HG02759 (cell line): Measurements from ENCODE around the gene NPAS3.

Source experiments
- ATAC-seq: cut with Tn5 transposase; IDR thresholded peaks from one replicate; pipeline ENCODE4 v1.9.1; 2021; ENCODE audit warnings: mild to moderate bottlenecking, moderate library complexity; ENCODE audit not compliant: unreplicated experiment

NPAS3 gene

DNA sequence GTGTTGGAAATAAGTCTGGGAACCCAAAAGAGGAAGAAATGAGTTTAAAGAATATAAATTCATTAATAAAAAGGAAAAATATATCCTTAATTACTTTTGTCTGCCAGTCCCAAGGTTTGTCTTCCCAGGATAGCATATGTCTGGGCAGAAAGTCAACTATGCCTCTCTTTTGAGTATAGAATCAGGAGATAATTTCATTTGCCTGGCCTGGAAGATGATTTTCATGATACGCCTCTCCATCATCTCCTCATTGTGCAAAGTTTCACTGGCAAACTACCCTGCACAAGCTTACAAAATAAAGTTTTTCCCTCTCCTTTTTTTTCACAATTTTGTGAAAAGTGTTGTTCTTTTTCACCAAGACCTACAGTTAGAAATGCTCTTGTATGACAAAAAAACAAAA is 671.4 kb downstream of the NPAS3 start:
- no peak for ATAC-seq

DNA sequence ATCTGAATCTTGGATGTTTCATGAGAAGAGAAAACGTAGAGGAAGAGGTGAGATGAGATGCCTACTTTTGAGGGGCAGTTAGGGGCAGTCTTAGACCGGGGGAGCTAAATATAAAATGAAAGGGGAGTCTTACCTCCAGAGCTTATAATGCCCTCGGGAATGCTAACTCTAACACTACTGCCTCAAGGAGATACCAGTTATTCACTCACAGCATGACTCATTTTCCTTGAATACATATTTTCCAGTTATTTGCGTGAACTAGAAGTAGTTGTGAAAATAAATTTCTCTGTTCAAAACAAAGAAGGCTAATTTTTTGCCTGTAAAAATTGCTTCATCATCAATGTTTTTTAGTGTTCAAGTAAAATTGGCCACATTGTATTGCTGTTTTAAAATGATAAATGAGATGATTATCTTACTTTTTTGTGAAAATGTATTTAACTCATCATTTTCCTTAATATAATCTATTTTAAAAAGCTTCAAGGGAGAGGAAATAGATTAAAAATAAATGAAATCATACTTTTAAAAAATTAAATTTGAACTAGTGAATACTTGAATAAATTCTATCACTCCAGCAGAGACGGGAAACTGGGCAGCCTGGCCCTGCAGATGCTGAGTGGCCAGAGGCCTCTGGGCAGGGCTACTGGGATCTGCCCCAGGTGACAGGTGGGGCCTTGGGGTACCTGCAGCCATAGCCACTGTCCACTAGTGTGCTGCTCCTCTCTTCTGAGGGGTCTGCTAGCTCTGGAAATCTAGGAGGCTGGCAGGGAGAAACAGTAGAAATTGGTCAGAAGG is 672.9 kb downstream of the NPAS3 start:
- ATAC-seq, result no peak

DNA sequence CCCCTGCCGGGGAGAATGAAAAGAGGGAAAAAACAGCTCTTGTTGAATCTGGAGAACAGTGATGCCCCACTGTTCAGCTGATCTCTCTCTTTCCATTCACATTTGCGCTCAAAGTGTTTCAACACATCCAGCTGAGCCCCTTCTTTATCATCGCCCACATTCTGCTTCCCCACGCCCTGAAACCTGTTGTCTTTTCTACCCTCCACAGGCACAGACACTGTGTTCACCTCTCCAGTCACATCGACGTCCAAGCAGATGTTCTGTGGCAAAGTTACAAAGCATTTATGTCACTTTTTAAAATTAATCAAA is 673.5 kb downstream of the NPAS3 start:
- ATAC-seq, result no peak

DNA sequence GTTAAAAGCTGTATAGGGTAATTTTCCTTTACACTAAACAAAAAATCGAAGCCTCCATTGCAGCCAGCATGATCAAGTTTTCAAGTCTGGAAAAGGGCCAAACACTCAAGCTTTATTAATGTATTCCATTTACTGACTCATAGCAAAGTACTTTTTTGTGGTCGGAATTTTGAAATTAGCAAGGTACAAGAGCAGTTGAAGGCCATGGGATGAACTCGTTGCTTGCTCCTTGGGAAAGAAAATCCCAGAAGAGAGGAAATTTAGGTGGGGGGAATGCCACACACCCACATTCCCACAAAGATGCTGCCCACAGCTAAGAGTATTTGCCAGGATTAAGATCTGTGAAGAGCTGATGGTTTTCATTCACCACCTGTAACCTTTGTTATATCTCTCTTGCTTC is 678.5 kb downstream of the NPAS3 start:
- no peak for ATAC-seq

DNA sequence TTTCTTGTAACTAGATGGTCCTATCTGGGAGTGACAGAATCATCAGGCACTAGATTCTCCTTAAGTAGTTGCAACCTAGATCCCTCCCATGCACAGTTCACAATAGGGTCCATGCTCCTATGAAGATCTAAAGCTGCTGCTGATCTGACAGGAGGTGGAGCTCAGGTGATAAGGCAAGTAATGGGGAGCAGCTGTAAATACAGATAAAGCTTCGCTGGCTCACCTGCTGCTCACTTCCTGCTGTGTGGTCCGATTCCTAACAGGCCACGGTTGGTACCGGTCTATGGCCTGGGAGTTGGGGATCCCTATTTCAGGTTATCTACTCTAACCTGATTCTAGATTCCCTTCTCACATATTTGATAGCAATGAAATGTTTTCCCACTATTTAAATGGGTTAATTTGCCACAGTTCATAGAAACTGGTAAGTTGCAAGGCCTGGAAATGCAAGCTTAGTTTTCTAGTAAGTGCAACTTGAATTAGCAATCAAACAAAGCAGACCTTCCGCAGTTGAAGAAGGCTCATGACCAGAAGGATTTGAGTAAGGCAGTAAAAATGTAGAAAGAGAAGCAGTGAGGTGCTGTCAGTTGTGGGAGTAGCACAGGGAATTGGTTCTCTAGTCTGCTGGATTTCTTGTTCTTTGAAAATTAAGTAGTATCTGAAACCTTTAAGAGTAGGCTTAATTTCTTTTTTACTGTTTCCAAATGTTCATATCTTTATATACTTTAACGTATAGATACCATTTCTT is 679.9 kb downstream of the NPAS3 start:
- ATAC-seq, result no peak

DNA sequence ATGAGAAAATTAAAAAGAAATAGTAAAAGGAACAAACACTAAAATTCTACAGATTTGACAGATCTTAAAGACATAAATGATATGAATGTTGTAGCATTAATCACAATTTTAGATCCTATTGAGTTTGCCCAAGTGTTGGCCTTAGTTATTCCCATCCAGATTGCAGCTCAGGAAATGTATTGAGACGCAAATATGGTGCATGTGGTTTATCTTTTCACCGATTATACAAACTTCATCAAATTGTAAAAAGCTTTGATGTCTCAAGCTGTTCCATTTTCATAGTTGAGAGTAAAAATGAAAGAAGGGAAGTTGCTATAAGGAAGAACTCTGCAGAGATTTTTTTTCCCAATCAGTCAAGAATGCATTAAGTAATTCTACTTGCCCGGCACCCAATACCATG is 683.8 kb downstream of the NPAS3 start:
- no peak for ATAC-seq

DNA sequence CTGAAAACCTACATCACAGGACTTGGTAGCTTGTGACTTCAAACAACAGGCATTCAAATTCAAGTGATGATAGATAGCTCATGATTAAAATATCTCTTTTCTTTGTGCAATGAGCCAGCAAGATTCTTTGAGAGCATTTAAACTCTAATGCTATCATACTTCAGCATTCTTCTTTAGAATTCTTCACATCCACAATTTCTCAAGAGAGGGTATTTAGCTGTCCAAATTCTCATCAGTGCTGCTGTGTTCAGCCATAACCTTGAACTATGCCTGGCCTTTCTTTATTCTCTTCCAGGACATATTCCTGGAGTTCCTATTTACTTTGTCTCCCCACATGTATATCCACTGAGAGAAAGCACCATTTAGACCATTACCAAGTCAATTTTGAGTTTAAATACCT is 691.1 kb downstream of the NPAS3 start:
- no peak for ATAC-seq

DNA sequence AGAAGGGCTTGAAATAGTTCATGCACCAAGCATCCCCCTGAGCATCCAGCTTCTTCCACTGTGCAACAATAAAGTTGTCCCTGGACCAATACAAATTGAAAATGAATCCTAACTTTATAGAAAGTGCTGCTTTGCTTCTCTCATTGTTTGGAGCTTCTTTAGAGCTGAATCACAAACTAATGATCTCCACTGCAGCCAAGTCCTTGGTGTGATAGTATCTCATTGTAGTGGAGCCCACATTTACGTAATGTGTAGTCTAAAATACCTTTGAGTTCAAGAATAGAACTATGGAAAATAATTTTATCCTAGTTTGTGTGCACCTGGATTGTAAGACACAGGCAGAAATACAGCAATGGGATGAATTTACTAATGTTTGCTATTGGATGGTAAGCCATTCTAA is 692.3 kb downstream of the NPAS3 start:
- no peak for ATAC-seq

DNA sequence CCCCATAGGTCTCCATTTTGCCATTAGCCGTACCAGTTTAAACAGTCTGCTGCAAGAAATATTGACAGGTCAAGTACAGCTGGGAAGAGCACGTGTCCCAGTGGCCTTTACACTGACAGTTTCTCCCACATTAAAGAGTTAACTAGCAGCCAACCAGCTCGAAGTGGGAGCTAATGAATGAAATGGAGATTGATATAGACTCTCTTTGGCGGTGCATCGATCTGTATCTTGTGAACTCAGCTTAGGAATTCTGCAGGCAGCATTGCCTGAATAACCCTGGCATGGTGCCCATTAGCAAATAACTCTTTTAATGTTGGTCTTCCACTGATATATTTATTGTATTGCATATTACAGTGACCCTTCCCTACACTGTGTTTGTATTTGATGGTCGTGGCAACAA is 692.8 kb downstream of the NPAS3 start:
- no peak for ATAC-seq

DNA sequence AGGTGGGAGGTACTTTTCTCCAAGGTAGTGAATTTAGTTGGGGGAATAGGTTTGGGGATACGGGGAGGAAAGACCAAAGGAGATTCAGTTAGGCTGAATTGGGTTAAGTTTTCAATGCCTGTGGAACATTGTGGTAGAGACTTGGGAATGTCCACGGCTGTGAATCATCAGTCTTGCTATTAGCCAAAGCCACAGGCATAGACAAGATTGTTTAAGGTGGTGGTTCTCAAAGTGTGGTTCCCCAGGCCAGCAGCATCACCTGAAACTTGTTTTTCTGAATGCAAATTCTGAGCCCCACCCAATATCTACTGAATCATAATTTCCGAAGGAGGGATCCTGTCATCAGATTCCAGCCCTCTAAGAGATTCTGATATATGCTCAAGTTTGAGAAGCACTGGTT is 696.0 kb downstream of the NPAS3 start:
- no peak for ATAC-seq

DNA sequence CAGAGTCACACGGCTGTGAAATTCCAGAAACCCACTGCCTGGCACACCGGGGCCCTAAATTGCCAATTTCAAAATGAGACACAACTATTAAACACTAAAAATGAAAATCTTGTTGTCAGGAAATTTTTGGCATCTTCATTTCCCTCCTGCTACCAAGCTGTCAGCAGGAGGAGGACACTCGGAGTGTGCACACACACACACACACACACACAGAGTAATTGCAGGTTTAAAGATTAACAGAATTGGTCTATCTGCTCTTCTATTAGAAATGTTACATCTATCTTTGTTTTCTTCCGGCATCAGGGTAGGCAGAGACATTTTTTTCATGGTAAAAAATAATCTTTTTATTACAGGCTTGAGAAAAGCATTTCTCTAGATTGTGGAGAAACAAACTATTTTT is 698.0 kb downstream of the NPAS3 start:
- no peak for ATAC-seq

DNA sequence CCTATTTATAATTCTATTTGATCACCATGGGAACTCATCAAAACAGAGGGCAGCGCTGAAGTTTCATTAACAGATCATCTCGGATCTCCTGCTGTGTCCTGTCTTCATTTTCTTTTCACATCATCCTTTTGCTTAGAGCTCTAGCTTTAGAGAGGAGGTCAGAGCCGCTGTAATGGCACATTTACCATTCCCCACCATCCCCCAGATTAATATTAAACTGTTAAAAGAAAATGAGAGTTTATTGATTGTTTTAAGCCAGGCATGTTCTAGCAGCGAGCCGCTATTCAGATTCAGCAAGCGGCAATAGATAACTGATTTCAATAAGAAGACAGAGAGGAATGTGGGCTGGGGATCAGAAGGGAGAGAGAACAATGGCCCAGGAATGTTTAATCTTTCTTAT is 703.4 kb downstream of the NPAS3 start:
- no peak for ATAC-seq

DNA sequence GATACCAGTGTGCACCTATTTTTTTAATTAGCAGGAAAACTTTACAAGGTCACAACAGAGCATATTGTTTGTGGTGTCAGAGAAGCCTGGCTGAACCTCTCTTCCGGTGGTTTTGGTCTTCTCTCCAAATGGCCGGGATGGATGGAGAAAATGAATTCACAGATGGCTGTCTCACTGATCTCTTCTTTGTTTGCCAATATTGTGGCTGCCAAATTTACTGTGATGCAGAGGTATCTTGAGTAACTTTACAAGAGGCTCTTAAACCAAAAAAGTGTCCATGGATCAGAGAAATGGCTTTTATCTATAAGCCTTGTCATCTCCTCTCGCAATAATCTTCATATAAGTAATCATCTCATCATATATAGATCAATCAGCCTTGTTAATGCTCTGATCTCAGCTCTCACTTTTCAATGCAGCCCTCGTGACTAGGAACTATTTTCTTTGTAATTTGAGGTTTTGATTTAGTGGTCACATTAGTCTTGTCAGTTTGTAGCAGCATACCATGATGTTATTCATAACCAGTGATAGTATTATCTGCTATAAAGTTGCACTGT is 704.1 kb downstream of the NPAS3 start:
- no peak for ATAC-seq

DNA sequence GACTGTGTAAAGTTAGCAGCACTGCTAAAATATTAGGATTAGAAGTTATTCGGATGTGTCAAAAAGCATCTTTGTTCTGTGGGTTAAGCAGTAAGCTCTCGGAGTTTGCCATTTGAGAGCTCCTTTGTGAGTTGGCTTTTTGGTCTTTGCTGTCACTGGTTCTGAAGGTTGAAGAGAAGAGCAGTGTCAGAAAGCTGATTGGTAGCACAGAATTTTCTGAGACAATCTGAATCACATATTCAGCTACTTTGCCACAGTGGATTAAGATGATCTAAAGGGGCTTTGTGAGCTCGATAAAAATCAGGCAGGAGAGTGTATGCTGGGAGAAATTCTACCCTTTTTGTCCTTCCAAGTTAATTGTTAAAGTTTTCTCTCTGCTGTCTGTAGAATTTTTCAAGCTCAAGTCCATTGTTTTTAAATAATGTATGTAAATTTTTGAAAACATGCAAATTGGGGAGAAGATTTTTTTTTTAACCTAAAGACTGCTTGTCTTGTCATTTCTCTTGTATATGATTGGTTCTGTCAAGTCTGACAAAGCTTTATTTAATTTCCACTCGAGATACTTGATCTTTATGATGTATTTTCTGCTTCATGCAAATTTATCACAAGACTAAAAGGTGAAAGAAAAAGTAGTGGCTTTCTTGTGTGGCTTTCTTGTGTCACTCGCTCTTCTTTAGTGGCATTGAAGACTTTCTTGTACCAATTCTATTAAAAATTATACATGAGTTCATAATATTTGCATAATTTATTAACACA is 704.9 kb downstream of the NPAS3 start:
- no peak for ATAC-seq

DNA sequence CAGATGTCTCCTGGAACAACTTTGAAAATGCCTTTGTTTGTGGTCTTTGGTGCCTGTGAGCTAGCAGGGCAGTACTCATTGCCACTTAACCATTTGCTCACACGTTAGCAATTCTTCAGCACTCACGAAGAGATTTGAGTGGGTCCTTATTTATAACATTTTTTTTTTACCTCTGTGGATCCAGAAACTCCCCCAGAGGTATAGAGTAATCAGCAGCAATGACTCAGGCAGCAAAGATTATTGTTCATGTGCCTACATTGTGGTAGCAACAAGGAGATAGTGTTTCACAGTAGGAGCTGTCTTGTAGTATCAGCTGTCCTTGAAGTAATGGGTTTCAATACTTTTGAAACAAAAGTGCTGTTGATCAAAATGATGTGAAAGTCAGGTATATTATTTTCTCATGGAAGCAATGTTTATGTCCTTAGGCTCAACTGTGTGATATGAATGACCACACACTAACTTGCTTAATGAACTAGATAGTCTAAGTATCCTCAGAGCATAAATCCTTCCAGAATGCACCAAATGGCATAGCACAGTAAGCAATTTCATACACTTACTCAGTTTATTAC is 708.1 kb downstream of the NPAS3 start:
- no peak for ATAC-seq

DNA sequence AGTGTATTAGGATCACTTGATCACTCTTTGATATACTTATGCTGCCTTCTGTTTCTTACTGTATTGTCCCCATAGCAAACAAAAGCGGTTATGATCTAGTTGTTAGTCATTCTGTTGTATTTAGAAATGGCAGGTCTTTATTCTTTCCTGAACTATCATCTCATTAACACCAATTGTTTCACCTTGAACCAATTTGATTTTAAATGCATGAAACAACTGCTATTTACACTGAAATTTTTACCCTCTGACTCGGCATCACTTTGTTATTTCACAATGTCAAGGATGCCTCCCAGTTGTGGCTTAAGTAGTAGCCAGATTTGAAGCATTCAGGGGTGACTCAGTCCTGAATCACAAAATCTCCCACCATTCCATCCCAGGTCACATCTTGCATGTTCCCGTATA is 708.7 kb downstream of the NPAS3 start:
- ATAC-seq, result no peak

DNA sequence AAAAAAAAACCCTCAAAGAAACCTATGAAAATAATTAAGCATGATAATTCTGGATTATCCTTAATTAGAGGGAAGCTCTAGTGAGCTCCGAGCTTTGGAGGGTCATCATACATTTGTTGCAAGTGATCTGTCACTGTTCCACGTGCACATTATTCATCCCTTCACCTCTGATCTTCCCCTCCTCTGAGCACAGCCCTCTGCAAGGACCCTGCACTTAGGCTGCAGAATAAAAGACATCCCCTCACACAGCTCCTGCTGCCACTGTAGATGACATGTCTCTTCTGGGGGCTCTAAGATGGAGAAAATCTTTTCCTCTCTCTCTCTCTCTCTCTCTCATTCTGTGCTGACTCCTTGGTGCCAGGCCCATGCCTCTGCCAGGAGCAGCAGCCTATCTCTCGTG is 711.8 kb downstream of the NPAS3 start:
- ATAC-seq, result no peak

DNA sequence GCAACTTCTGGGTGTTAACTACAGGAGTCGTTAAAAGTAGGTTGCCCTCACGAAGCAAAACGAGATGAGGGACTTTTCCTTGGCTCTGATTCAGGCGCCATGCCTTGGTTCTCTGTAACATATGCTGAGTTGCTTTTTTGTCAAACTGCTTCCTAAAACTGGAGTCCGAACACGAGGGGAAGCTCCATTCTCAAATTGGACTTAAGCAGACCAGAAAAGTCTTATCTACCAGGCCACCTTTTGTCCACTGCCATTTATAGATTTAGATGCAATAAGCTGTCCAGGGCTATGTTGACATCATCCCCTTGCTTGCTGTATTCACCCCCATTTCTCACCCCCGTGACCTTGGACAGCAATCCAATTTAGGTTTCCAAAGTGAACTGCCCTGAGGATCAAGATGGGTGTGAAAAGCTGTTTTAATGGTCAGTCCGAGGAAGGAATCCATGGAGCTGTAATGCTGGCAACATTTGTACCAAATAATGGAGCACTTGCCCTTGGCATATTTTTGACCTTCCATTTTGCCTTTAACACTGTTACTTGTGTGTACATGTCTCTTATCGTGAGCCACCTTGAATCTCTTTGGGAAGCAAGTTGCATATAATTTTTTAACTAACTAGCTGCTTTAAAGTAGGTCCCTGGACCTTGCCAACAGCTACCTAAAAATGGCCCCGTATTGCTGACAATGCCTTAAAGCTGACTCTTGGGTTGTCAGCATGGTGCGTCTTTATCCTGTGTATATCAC is 714.1 kb downstream of the NPAS3 start:
- ATAC-seq, result no peak

DNA sequence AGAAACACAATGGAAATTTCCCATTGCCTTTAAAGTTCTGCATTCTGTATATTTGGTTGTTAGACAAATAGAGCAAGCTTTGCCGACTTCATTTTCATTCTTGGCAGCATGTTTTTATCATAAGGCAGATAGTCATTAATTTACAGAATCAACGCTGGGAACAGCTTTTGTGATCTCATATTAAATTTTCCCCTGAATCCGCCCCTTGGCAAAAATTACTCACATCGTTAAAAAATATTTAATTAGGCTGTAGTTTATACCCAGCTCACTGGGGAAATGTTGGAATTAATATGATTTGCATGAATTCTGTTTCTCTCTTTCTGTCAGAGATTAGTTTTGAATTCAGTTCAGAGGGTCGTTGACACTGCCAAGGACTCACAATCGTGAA is 714.6 kb downstream of the NPAS3 start:
- no peak for ATAC-seq

DNA sequence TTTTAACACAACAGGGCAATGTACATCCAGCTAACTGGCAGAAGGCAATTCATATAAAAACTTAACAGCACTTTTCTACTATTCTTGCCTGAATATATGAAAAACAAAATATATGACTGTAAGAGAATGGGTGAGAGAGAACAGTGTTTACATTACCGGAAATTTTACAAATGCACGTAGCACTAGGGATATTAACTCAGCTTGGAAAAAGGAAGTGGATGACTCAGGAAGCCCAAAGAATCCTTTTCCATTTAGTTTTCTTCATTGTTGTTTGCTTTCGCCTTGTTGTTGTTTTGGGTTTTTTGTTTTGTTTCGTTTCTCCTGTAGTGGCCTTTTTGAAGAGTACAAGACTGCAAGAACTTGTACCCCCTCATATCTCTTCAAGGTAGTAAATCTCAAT is 716.7 kb downstream of the NPAS3 start:
- no peak for ATAC-seq

DNA sequence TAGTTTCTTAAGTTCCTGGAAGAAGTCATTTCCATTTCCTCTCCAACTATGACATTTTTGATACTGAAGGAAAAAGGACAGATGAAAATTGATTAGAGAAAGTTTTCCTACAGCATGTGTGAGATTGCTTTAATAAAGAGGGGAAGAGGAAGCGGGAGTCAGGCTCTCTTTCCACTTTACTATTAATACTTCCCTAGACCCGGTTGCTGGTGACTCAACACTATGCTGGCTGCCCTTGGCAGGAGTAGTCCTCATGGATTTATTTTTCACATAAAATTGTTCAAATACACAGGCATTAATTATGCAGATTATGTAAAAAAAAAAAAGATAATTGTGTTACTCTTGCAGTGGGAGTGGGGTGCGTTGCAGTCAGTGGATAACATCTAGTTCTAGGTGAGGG is 718.8 kb downstream of the NPAS3 start:
- ATAC-seq, result no peak
